ENCODE data around the gene TNFRSF6B.
"Not testable (repeated sequence)": the region's sequence is repeated elsewhere in the genome, so short reads cannot be mapped to it uniquely, and the experiment has no call there.

Gene TNFRSF6B

DNA sequence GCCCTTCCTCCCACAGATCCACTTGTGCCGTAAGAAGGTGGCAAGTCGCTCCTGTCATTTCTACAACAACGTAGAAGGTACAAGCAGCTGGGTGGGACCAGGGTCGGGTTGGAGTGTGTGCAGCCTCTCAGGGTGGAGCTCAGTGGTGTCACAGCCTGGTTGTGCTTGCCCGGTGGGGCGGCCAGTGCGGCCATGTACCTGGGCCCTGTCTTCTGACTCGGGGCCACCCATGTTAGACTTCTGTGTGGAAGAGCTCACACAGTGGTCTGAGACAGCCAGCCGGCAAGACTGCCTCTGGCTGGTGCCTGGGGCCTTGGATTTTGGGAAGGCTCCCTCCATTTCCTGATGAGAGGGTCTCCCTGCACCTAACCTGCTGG, 33.7 kb upstream of the TNFRSF6B start:
- no peak for DNase-seq (ENCODE audit: low spot score)

DNA sequence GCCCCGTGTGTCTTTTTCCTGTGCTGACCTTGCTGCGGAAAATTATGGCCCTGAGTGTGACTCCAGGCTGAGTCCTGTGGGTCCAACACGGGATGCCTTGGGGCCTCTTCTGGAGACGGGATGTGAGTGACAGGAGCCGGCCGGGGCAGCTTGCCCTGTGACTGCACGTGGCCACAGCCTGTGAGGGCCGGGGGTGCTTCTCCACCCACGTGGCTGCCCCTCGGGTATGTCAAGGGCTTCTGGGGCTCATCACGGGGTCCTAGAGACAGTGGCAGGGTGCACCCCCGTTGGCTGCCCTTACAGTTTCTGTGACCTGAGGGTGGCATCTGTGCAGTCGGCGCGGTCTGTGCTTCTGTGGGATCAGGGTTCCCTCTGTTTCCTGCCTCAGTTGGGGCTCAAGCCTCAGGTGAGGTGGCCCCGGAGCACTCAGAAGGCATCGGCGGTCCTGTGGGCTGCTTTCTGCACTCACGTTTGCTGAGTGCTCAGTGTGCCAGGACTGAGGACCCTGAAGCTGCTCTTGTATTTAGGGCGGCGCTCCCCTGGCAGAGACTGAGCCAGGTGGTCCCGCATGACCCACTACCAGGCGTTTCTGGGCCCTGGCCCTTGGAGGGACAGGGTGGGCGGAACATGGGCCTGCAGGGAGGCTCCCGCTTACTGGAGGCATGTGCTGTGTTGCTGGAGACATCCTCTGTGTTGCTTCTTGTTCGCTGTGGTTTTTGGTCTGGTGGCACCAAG, 33.0 kb upstream of the TNFRSF6B start:
- DNase-seq (ENCODE audit: low spot score): no peak

- DNase-seq (ENCODE audit: low spot score): no peak
These were observed 32.2 kb upstream of the TNFRSF6B start for GRCh38 chr20:63664143-63664851.

DNA sequence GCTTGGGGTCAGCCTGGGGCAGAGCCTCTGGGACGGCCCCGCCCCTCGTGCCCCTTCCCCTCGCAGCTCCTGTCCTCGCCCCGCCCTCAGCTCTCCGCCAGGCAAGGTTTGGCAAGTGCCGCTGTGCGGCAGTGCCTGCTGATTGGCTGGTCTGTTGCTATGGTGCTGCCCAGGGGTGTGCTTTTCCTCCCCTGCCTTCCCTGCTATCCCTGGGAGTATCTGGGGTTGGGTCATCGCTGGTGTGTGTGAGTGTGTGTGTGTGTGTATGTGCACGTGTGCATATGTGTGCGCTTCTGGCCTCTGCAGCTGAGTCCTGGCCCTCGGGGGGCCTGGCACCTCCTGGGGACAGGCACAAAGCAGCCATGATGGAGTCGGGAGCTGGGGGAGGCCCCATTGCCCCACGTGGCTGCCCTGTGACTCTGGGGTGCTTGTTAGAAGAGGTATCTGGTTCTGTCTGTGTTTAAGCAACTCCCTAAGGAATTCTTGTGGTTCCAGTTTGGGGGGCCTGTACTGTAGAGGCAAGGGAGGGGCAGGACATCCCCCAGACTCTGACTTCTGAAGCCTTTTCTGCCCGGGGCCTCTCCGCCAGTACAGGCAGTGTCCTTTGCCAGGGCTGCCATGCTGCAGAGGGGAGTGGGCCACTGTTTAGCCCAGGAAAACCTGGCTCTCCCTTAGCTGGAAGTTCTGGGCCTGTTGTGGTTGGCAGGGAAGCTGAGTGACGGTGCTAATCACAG, 31.4 kb upstream of the TNFRSF6B start:
- DNase-seq (ENCODE audit: low spot score): peak; percentile 80

GRCh38 chr20:63665708-63666107, 30.7 kb upstream of the TNFRSF6B start:
- no peak for DNase-seq (ENCODE audit: low spot score)

DNA sequence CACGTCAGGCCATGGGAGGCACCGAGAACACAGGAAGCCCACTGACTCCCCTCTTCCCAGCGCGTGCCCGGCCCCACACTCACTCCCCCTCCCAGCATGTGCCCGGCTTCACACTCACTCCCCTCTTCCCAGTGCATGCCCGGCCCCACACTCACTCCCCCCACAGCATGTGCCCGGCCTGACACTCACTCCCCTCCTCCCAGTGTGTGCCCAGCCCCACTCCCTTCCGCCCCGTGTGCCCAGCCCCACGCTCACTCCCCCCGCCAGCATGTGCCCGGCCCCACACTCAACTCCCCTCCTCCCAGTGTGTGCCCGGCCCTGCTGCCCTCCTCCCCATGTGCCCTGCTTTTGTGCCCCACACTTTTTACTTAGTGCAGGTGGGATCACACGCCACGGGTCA, 28.6 kb upstream of the TNFRSF6B start:
- no peak for DNase-seq (ENCODE audit: low spot score)

GRCh38 chr20:63668351-63668750, 28.1 kb upstream of the TNFRSF6B start:
- no peak for DNase-seq (ENCODE audit: low spot score)

- DNase-seq (ENCODE audit: low spot score): not testable (repeated sequence)
These were observed 24.8 kb upstream of the TNFRSF6B start for GRCh38 chr20:63671695-63672094.

DNA sequence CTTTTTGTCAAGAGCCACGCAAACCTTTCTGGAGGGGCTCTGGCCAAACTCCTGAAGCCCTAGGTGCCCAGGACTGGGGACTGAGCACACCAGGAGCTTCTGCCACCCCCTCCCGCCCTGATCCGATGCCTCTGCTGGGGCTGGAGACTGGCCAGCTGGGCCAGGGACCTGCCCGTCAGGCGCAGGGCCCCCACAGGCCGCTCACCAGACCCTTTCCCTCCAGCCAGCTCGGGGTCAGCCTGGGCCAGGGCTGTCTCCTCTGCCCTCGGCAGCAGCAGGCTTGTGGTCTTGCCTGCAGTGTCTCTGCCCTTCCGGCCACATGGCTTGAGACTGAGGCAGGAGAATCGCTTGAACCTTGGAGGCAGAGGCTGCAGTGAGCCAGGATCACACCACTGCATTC, 23.8 kb upstream of the TNFRSF6B start:
- DNase-seq (ENCODE audit: low spot score): no peak

DNA sequence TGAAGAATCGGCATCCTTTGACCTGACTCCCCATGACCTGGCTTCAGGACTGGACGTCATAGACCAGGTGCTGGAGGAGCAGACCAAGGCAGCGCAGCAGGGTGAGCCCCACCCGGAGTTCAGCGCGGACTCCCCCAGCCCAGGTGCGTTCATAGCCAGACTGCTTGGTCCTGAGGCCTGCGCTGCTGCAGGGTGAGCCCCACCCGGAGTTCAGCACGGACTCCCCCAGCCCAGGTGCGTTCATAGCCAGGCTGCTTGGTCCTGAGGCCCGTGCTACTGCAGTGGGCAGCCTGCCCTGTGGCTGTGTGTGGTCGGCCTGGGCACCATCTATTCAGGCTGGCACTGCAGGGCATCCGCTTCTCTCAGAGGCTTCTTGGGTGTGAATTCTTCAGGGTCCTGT, 22.5 kb upstream of the TNFRSF6B start:
- DNase-seq (ENCODE audit: low spot score): no peak

GRCh38 chr20:63675681-63676368, 20.6 kb upstream of the TNFRSF6B start:
- DNase-seq (ENCODE audit: low spot score): no peak

DNA sequence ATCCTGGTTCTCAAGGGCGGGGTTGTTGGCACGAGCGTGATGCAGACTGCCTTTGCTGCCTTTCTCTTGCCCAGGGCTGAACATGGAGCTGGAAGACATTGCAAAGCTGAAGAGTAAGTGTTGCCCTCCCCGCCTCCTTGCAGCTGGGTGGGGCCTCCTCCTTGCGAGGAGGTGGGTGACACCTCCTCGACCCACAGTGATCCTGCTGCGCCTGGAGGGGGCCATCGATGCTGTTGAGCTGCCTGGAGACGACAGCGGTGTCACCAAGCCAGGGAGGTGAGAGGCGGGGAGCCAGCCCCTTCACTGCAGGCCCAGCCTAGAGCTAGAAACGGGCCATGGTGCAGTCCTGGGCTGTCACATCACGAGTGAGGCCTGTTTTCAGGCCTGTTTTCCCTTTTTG, 18.4 kb upstream of the TNFRSF6B start:
- no peak for DNase-seq (ENCODE audit: low spot score)

- no peak for DNase-seq (ENCODE audit: low spot score)
These were observed 17.6 kb upstream of the TNFRSF6B start for GRCh38 chr20:63678667-63679465.

- no peak for DNase-seq (ENCODE audit: low spot score)
These were observed 16.6 kb upstream of the TNFRSF6B start for GRCh38 chr20:63679799-63680305.

- no peak for DNase-seq (ENCODE audit: low spot score)
These were observed 16.0 kb upstream of the TNFRSF6B start for GRCh38 chr20:63680427-63680826.

- DNase-seq (ENCODE audit: low spot score): no peak
These were observed 15.4 kb upstream of the TNFRSF6B start for GRCh38 chr20:63680857-63681608.

GRCh38 chr20:63681609-63682142, 14.8 kb upstream of the TNFRSF6B start:
- DNase-seq (ENCODE audit: low spot score): no peak

DNA sequence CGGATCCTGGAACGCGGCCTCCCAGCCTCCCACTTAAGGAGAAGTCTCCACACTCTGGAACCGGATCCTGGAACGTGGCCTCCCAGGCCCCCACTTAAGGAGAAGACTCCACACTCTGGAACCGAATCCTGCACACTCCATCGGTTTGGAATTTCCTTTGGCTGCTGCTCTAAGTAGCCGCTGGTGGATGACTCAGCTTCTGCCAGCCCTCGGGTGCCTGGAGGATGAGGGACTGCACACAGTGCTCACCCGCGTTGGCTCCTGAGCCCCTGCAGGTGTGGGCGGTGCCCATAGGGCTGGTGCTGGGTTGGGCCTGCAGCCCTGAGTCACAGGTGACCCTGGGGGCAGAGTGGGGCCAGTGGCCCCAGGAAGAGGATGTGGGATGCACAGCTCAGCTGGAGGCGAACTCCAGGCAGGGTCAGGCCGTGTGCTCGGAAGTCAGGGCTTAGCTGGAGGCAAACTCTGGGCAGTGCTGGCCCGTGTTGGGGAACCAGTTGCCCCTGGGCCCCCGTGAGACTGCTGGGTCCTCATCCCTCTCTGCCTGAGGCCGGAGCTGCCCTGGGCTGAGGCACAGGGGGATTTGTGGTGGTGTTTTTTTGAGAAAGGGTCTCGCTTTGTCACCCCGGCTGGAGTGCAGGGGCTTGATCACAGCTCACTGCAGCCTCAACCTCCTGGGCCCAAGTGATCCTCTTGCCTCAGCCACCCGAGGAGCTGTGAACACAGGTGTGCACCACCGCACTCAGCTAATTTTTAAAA, 13.9 kb upstream of the TNFRSF6B start:
- DNase-seq (ENCODE audit: low spot score): peak; percentile 23

DNA sequence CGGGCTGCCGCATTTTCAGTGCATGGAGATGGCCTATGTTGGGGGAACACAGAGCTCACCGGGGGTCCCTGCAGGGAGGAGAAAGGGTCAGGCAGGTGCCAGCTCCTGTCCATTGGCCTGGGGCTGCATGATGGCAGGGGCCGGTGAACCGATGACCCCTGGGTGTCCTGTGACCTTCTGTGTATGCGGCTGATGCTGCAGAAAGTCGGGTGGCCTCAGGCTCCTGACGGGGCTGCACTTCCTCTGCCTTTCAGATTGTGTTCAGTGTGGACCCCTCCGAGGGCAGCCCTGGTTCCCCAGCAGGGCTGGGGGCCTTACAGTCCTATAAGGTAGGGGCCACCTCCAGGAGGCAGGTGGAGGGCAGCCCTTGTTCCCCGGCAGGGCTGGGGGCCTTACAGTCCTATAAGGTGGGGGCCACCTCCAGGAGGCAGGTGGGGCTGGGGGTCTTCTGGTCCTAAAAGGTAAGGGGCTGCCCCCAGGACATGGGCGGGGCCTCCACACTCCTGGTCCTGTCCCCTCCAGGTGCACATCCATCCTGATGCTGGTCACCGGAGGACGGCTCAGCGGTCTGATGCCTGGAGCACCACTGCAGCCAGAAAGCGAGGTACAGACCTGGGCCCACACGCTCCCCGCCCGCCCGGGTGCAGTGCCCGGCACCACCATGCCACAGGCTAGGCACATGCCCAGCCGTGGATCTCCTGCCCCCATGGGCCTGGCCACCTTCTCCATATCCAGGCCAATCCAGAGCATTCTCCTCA, 11.0 kb upstream of the TNFRSF6B start:
- DNase-seq (ENCODE audit: low spot score): no peak

Data from Ammon's horn (tissue), 1 donor.